H9 (cell line): Measurements from ENCODE around the gene DAPK2. TPM values are rescaled to one million over a fixed set of nuclear protein-coding genes. Genes with fewer than 3 reads are reported as not detected.
A peak's percentile ranks its signal among the peaks of the same experiment; 100 is the strongest.

Experiments
- DNase-seq: peaks from one replicate; pipeline ENCODE4 v3.0.0-alpha.2; 2017
- H2AFZ ChIP-seq: one replicate; pipeline ENCODE4 v1.6.1; 2013; ENCODE audit warnings: mild to moderate bottlenecking, low read length, control low read depth, moderate library complexity
- H2AK5ac ChIP-seq: 2 replicates; pipeline ENCODE4 v1.6.1; 2013; ENCODE audit warnings: low read length, control low read depth, mixed read lengths; ENCODE audit not compliant: insufficient read length
- H2BK120ac ChIP-seq: one replicate; pipeline ENCODE4 v1.6.1; 2013; ENCODE audit warnings: low read depth, mild to moderate bottlenecking, low read length, control low read depth, inconsistent platforms; ENCODE audit not compliant: poor library complexity, severe bottlenecking
- H2BK12ac ChIP-seq: 2 replicates; pipeline ENCODE4 v1.6.1; 2013; ENCODE audit warnings: low read length, control low read depth, mixed read lengths, low read depth; ENCODE audit not compliant: insufficient read length
- H2BK15ac ChIP-seq: 2 replicates; pipeline ENCODE4 v1.6.1; 2013; ENCODE audit warnings: low read depth, low read length, control low read depth
- H2BK20ac ChIP-seq: one replicate; pipeline ENCODE4 v1.6.1; 2013; ENCODE audit warnings: low read depth, mild to moderate bottlenecking, low read length, control low read depth, inconsistent platforms; ENCODE audit not compliant: poor library complexity, severe bottlenecking
- H2BK5ac ChIP-seq: 2 replicates; pipeline ENCODE4 v1.6.1; 2013; ENCODE audit warnings: low read length, control low read depth, mixed read lengths; ENCODE audit not compliant: insufficient read length
- H3K14ac ChIP-seq: 2 replicates; pipeline ENCODE4 v1.6.1; 2013; ENCODE audit warnings: low read length, control low read depth; ENCODE audit not compliant: insufficient read depth
- H3K18ac ChIP-seq: 2 replicates; pipeline ENCODE4 v1.6.1; 2013; ENCODE audit warnings: low read depth, mild to moderate bottlenecking, mixed read lengths, low read length, control low read depth; ENCODE audit not compliant: insufficient read length
- H3K23ac ChIP-seq: 2 replicates; pipeline ENCODE4 v1.6.1; 2013; ENCODE audit warnings: low read length, control low read depth, mixed read lengths, low read depth; ENCODE audit not compliant: insufficient read length
- H3K23me2 ChIP-seq: 2 replicates; pipeline ENCODE4 v1.6.1; 2013; ENCODE audit warnings: low read depth, mild to moderate bottlenecking, mixed read lengths, low read length, control low read depth; ENCODE audit not compliant: insufficient read length, poor library complexity, severe bottlenecking
- H3K27ac ChIP-seq: 2 replicates; pipeline ENCODE4 v1.5.1; 2013; ENCODE audit warnings: low read length, control low read depth, mixed read lengths, low read depth; ENCODE audit not compliant: insufficient read length
- H3K27me3 ChIP-seq: 2 replicates; pipeline ENCODE4 v1.6.1; 2013; ENCODE audit warnings: low read length, control low read depth, inconsistent platforms; ENCODE audit not compliant: insufficient read depth
- H3K4ac ChIP-seq: 2 replicates; pipeline ENCODE4 v1.6.1; 2013; ENCODE audit warnings: low read depth, mild to moderate bottlenecking, control low read depth, inconsistent platforms, low read length, moderate library complexity
- H3K4me1 ChIP-seq: 2 replicates; pipeline ENCODE4 v1.6.1; 2013; ENCODE audit warnings: low read length, control low read depth, inconsistent platforms; ENCODE audit not compliant: insufficient read depth
- H3K4me2 ChIP-seq: 2 replicates; pipeline ENCODE4 v1.6.1; 2013; ENCODE audit warnings: low read length, control low read depth, mixed read lengths; ENCODE audit not compliant: insufficient read length, insufficient read depth
- H3K56ac ChIP-seq: 2 replicates; pipeline ENCODE4 v1.6.1; 2013; ENCODE audit warnings: low read depth, mild to moderate bottlenecking, mixed read lengths, low read length, control low read depth; ENCODE audit not compliant: insufficient read length
- H3K79me1 ChIP-seq: 2 replicates; pipeline ENCODE4 v1.6.1; 2013; ENCODE audit warnings: low read depth, mild to moderate bottlenecking, moderate library complexity, low read length, control low read depth, inconsistent platforms; ENCODE audit not compliant: insufficient read depth, poor library complexity, severe bottlenecking
- H3K79me2 ChIP-seq: 2 replicates; pipeline ENCODE4 v1.6.1; 2013; ENCODE audit warnings: low read length, control low read depth, inconsistent platforms; ENCODE audit not compliant: insufficient read depth
- H3K9ac ChIP-seq: 2 replicates; pipeline ENCODE4 v1.6.1; 2013; ENCODE audit warnings: low read length, control low read depth, mixed read lengths; ENCODE audit not compliant: insufficient read length; ENCODE audit errors: extremely low read depth
- H3K9me3 ChIP-seq: one replicate; pipeline ENCODE4 v1.6.1; 2013; ENCODE audit warnings: low read depth, low read length, inconsistent platforms; ENCODE audit not compliant: control insufficient read depth
- H3T11ph ChIP-seq: one replicate; pipeline ENCODE4 v1.6.1; 2013; ENCODE audit warnings: mild to moderate bottlenecking, low read length, control low read depth, inconsistent platforms
- H4K20me1 ChIP-seq: one replicate; pipeline ENCODE4 v1.6.1; 2013; ENCODE audit not compliant: control insufficient read depth, insufficient read length, insufficient read depth
- H4K5ac ChIP-seq: 2 replicates; pipeline ENCODE4 v1.6.1; 2013; ENCODE audit warnings: low read depth, mild to moderate bottlenecking, mixed read lengths, low read length, control low read depth; ENCODE audit not compliant: insufficient read length
- H4K8ac ChIP-seq: replicated peaks from 2 replicates; pipeline ENCODE4 v1.6.1; 2013; ENCODE audit warnings: low read length, control low read depth, mixed read lengths, low read depth; ENCODE audit not compliant: insufficient read length
- H4K91ac ChIP-seq: 2 replicates; pipeline ENCODE4 v1.6.1; 2013; ENCODE audit warnings: low read depth, mild to moderate bottlenecking, moderate library complexity, mixed read lengths, low read length, control low read depth; ENCODE audit not compliant: insufficient read length
- H3K27ac Mint-ChIP-seq, 3 experiments: 2 replicates in 2 of 3; 3 replicates in 1 of 3; pipeline ENCODE4 v1.8.0; 2020 to 2021; ENCODE audit warnings: mixed read lengths in 3 of 3, mild to moderate bottlenecking in 1 of 3, moderate library complexity in 1 of 3
- H3K27me3 Mint-ChIP-seq: 2 replicates; pipeline ENCODE4 v1.8.0; 2021; ENCODE audit warnings: low read depth, mild to moderate bottlenecking, moderate library complexity, mixed read lengths
- H3K36me3 Mint-ChIP-seq, 3 experiments: 2 replicates in 2 of 3; 3 replicates in 1 of 3; pipeline ENCODE4 v1.8.0; 2020 to 2021; ENCODE audit warnings: low read depth in 3 of 3, mixed read lengths in 3 of 3; ENCODE audit not compliant: insufficient read depth in 1 of 3
- H3K4me1 Mint-ChIP-seq, 2 experiments: 2 replicates each; pipeline ENCODE4 v1.8.0; 2020; ENCODE audit warnings: mixed read lengths in 2 of 2
- H3K4me3 Mint-ChIP-seq, 2 experiments: 2 replicates in 1 of 2; 3 replicates in 1 of 2; pipeline ENCODE4 v1.8.0; 2020 to 2021; ENCODE audit warnings: mild to moderate bottlenecking in 2 of 2, mixed read lengths in 2 of 2, moderate library complexity in 1 of 2
- H3K9me3 Mint-ChIP-seq, 2 experiments: 2 replicates in 1 of 2; 3 replicates in 1 of 2; pipeline ENCODE4 v1.8.0; 2020; ENCODE audit warnings: mild to moderate bottlenecking in 2 of 2, mixed read lengths in 2 of 2, moderate library complexity in 1 of 2
- WGBS: extraction: QIAGEN DNeasy Blood & Tissue Kit; methylation state at CpG from one replicate; pipeline ENCODE4 v1.1.7; 2013; ENCODE audit warnings: missing lambda C conversion rate, low lambda C conversion rate, mixed read lengths; ENCODE audit not compliant: insufficient read length; ENCODE audit errors: extremely low coverage; 5-methylcytosine and 5-hydroxymethylcytosine counted together
- total RNA-seq: library from RNA; stranded (reverse); gene quantifications from 2 replicates; pipeline ENCODE4 v1.2.1, GENCODE V29; 2021
- TF ChIP-seq, protein P1 (sequence below): fragments of 200-600 bp; sonication (generic); conservative IDR thresholded peaks from 3 replicates; pipeline ENCODE4 v1.8.0; 2021; ENCODE audit warnings: antibody characterized with exemption, mild to moderate bottlenecking

DAPK2 gene
- total RNA-seq, 1 experiment from 2014 or later = 3.5 TPM

GRCh38 chr15:64029110-64029509 lies 17.2 kb downstream of the DAPK2 start:
- no peak overlapping the region for H2AFZ ChIP-seq
- H3K27ac Mint-ChIP-seq = peak overlapping the region in 2 of 3 experiments; percentile 7 to 55; a peak in 2 of 7 replicates

More at GRCh38 chr15:64029110-64029509, 17.2 kb downstream of the DAPK2 start:
- no peaks in the 10 kb centered on the region for H4K20me1 ChIP-seq
- H4K8ac ChIP-seq = no peak overlapping the region
- H3K4ac ChIP-seq = no peak overlapping the region
- no peak overlapping the region for H3K23ac ChIP-seq
- no peaks in the 10 kb centered on the region for H3K23me2 ChIP-seq
- H3K56ac ChIP-seq = no peak overlapping the region
- H3T11ph ChIP-seq = no peak overlapping the region
- H3K14ac ChIP-seq = no peak overlapping the region
- no peaks in the 10 kb centered on the region for H3K27me3 ChIP-seq
- no CpG with 5 or more reads among the region's 8 CpGs for WGBS
- Mint-ChIP-seq H3K9me3 (no peaks in the 10 kb centered on the region), H3K4me3 (no peak overlapping the region), H3K27me3 (no peaks in the 10 kb centered on the region), H3K4me1 (peaks cover 16 to 17% of the 10 kb centered on the region in 2 experiments), H3K36me3 (no peaks in the 10 kb centered on the region)
- H3K18ac ChIP-seq = no peak overlapping the region
- H3K9me3 ChIP-seq = no peaks in the 10 kb centered on the region
- H4K91ac ChIP-seq = no peak overlapping the region
- H3K4me2 ChIP-seq = no peak overlapping the region
- H3K9ac ChIP-seq = no peak overlapping the region
- DNase-seq = no peak
- H3K79me2 ChIP-seq = no peaks in the 10 kb centered on the region
- H3K27ac ChIP-seq = no peak overlapping the region
- no peak overlapping the region for H2BK120ac ChIP-seq
- H2BK5ac ChIP-seq = no peak overlapping the region
- no peak overlapping the region for H2AK5ac ChIP-seq
- no peak overlapping the region for H2BK15ac ChIP-seq
- H4K5ac ChIP-seq = no peak overlapping the region
- no peaks in the 10 kb centered on the region for H3K79me1 ChIP-seq
- H3K4me1 ChIP-seq = no peaks in the 10 kb centered on the region; the same call in 1 of the 2 replicates
- no peak overlapping the region for H2BK20ac ChIP-seq
- TF ChIP-seq, protein P1, sequence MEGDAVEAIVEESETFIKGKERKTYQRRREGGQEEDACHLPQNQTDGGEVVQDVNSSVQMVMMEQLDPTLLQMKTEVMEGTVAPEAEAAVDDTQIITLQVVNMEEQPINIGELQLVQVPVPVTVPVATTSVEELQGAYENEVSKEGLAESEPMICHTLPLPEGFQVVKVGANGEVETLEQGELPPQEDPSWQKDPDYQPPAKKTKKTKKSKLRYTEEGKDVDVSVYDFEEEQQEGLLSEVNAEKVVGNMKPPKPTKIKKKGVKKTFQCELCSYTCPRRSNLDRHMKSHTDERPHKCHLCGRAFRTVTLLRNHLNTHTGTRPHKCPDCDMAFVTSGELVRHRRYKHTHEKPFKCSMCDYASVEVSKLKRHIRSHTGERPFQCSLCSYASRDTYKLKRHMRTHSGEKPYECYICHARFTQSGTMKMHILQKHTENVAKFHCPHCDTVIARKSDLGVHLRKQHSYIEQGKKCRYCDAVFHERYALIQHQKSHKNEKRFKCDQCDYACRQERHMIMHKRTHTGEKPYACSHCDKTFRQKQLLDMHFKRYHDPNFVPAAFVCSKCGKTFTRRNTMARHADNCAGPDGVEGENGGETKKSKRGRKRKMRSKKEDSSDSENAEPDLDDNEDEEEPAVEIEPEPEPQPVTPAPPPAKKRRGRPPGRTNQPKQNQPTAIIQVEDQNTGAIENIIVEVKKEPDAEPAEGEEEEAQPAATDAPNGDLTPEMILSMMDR = no peak
- no peak overlapping the region for H2BK12ac ChIP-seq
